ENCODE data around the gene DGCR8.
A peak's percentile ranks its signal among the peaks of the same experiment; 100 is the strongest.

The DGCR8 gene

GRCh38 chr22:20106849-20107237 is 26.8 kb downstream of the DGCR8 start:
- H3K27ac ChIP-seq (ENCODE audit: low read depth, low read length, severe bottlenecking) = no peak overlapping the region
- 93 to 98% methylated on average over 10 of the region's 10 CpGs for WGBS, 2 experiments (ENCODE audit: insufficient coverage in 2 of 2)

GRCh38 chr22:20107471-20107901 is 27.4 kb downstream of the DGCR8 start:
- Histone ChIP-seq H3K27ac (ENCODE audit: low read depth, low read length, severe bottlenecking) (no peak overlapping the region), H3K4me1 (ENCODE audit: control insufficient read depth, insufficient read depth, low read length, poor library complexity, severe bottlenecking) (no peaks in the 10 kb centered on the region), H3K9me3 (ENCODE audit: control insufficient read depth, low read length) (no peaks in the 10 kb centered on the region), H3K4me3 (ENCODE audit: extremely low read depth, insufficient read depth, low read length, poor library complexity, severe bottlenecking) (no peak overlapping the region), H3K36me3 (ENCODE audit: control insufficient read depth, insufficient read depth, low read length) (peaks cover 92% of the 10 kb centered on the region)
- WGBS, 2 experiments (ENCODE audit: insufficient coverage in 2 of 2) = 94 to 95% methylated on average over 4 to 7 of the region's 7 CpGs

More at GRCh38 chr22:20106849-20107237, 26.8 kb downstream of the DGCR8 start:
- Histone ChIP-seq H3K9me3 (ENCODE audit: control insufficient read depth, low read length) (no peaks in the 10 kb centered on the region), H3K4me3 (ENCODE audit: extremely low read depth, insufficient read depth, low read length, poor library complexity, severe bottlenecking) (no peak overlapping the region), H3K36me3 (ENCODE audit: control insufficient read depth, insufficient read depth, low read length) (peaks cover 92% of the 10 kb centered on the region), H3K4me1 (ENCODE audit: control insufficient read depth, insufficient read depth, low read length, poor library complexity, severe bottlenecking) (no peaks in the 10 kb centered on the region)

- peaks cover 91% of the 10 kb centered on the region for H3K36me3 ChIP-seq (ENCODE audit: control insufficient read depth, insufficient read depth, low read length)
- H3K9me3 ChIP-seq (ENCODE audit: control insufficient read depth, low read length) = no peaks in the 10 kb centered on the region
- no peak overlapping the region for H3K27ac ChIP-seq (ENCODE audit: low read depth, low read length, severe bottlenecking)
- no peak overlapping the region for H3K4me3 ChIP-seq (ENCODE audit: extremely low read depth, insufficient read depth, low read length, poor library complexity, severe bottlenecking)
- 96 to 98% methylated on average over 9 to 13 of the region's 13 CpGs for WGBS, 2 experiments (ENCODE audit: insufficient coverage in 2 of 2)
- H3K4me1 ChIP-seq (ENCODE audit: control insufficient read depth, insufficient read depth, low read length, poor library complexity, severe bottlenecking) = no peaks in the 10 kb centered on the region
These were observed 28.1 kb downstream of the DGCR8 start for GRCh38 chr22:20107951-20108756.

GRCh38 chr22:20108757-20109230 is 28.8 kb downstream of the DGCR8 start:
- Histone ChIP-seq H3K4me1 (ENCODE audit: control insufficient read depth, insufficient read depth, low read length, poor library complexity, severe bottlenecking) (no peaks in the 10 kb centered on the region), H3K27ac (ENCODE audit: low read depth, low read length, severe bottlenecking) (no peak overlapping the region), H3K9me3 (ENCODE audit: control insufficient read depth, low read length) (no peaks in the 10 kb centered on the region), H3K36me3 (ENCODE audit: control insufficient read depth, insufficient read depth, low read length) (peaks cover 91% of the 10 kb centered on the region), H3K4me3 (ENCODE audit: extremely low read depth, insufficient read depth, low read length, poor library complexity, severe bottlenecking) (no peak overlapping the region)
- 90 to 93% methylated on average over 11 of the region's 12 CpGs for WGBS, 2 experiments (ENCODE audit: insufficient coverage in 2 of 2)

- Histone ChIP-seq H3K9me3 (ENCODE audit: control insufficient read depth, low read length) (no peaks in the 10 kb centered on the region), H3K27ac (ENCODE audit: low read depth, low read length, severe bottlenecking) (no peak overlapping the region), H3K4me3 (ENCODE audit: extremely low read depth, insufficient read depth, low read length, poor library complexity, severe bottlenecking) (no peak overlapping the region), H3K36me3 (ENCODE audit: control insufficient read depth, insufficient read depth, low read length) (peaks cover 92% of the 10 kb centered on the region), H3K4me1 (ENCODE audit: control insufficient read depth, insufficient read depth, low read length, poor library complexity, severe bottlenecking) (no peaks in the 10 kb centered on the region)
- 95 to 97% methylated on average over 21 to 23 of the region's 23 CpGs for WGBS, 2 experiments (ENCODE audit: insufficient coverage in 2 of 2)
These were observed 29.6 kb downstream of the DGCR8 start for GRCh38 chr22:20109411-20110358.

GRCh38 chr22:20110359-20110985 is 30.4 kb downstream of the DGCR8 start:
- Histone ChIP-seq H3K36me3 (ENCODE audit: control insufficient read depth, insufficient read depth, low read length) (peaks cover 92% of the 10 kb centered on the region), H3K27ac (ENCODE audit: low read depth, low read length, severe bottlenecking) (peak overlapping the region; percentile 10), H3K4me3 (ENCODE audit: extremely low read depth, insufficient read depth, low read length, poor library complexity, severe bottlenecking) (no peak overlapping the region), H3K9me3 (ENCODE audit: control insufficient read depth, low read length) (no peaks in the 10 kb centered on the region), H3K4me1 (ENCODE audit: control insufficient read depth, insufficient read depth, low read length, poor library complexity, severe bottlenecking) (peaks cover 2% of the 10 kb centered on the region)
- WGBS, 2 experiments (ENCODE audit: insufficient coverage in 2 of 2) = 88 to 96% methylated on average over 7 to 9 of the region's 9 CpGs

GRCh38 chr22:20111045-20111688 is 31.1 kb downstream of the DGCR8 start:
- Histone ChIP-seq H3K4me3 (ENCODE audit: extremely low read depth, insufficient read depth, low read length, poor library complexity, severe bottlenecking) (no peak overlapping the region), H3K4me1 (ENCODE audit: control insufficient read depth, insufficient read depth, low read length, poor library complexity, severe bottlenecking) (peaks cover 5% of the 10 kb centered on the region), H3K9me3 (ENCODE audit: control insufficient read depth, low read length) (no peaks in the 10 kb centered on the region), H3K36me3 (ENCODE audit: control insufficient read depth, insufficient read depth, low read length) (peaks cover 92% of the 10 kb centered on the region), H3K27ac (ENCODE audit: low read depth, low read length, severe bottlenecking) (peak overlapping the region; percentile 10)
- WGBS, 2 experiments (ENCODE audit: insufficient coverage in 2 of 2) = 78 to 84% methylated on average over 14 of the region's 14 CpGs

- Histone ChIP-seq H3K27ac (ENCODE audit: low read depth, low read length, severe bottlenecking) (no peak overlapping the region), H3K9me3 (ENCODE audit: control insufficient read depth, low read length) (no peaks in the 10 kb centered on the region), H3K4me1 (ENCODE audit: control insufficient read depth, insufficient read depth, low read length, poor library complexity, severe bottlenecking) (peaks cover 6% of the 10 kb centered on the region), H3K36me3 (ENCODE audit: control insufficient read depth, insufficient read depth, low read length) (peaks cover 85% of the 10 kb centered on the region), H3K4me3 (ENCODE audit: extremely low read depth, insufficient read depth, low read length, poor library complexity, severe bottlenecking) (no peak overlapping the region)
- 96 to 100% methylated on average over 1 to 5 of the region's 7 CpGs for WGBS, 2 experiments (ENCODE audit: insufficient coverage in 2 of 2)
These were observed 31.9 kb downstream of the DGCR8 start for GRCh38 chr22:20111689-20112622.

- 95 to 97% methylated on average over 19 to 21 of the region's 26 CpGs for WGBS, 2 experiments (ENCODE audit: insufficient coverage in 2 of 2)
These were observed 32.8 kb downstream of the DGCR8 start for GRCh38 chr22:20112623-20113511.

More at GRCh38 chr22:20112623-20113511, 32.8 kb downstream of the DGCR8 start:
- H3K4me1 ChIP-seq (ENCODE audit: control insufficient read depth, insufficient read depth, low read length, poor library complexity, severe bottlenecking) = peaks cover 6% of the 10 kb centered on the region
- H3K4me3 ChIP-seq (ENCODE audit: extremely low read depth, insufficient read depth, low read length, poor library complexity, severe bottlenecking) = no peak overlapping the region
- no peaks in the 10 kb centered on the region for H3K9me3 ChIP-seq (ENCODE audit: control insufficient read depth, low read length)
- H3K27ac ChIP-seq (ENCODE audit: low read depth, low read length, severe bottlenecking) = no peak overlapping the region
- peaks cover 76% of the 10 kb centered on the region for H3K36me3 ChIP-seq (ENCODE audit: control insufficient read depth, insufficient read depth, low read length)
